Measurements from ENCODE around the gene NAA60.

Gene NAA60

DNA sequence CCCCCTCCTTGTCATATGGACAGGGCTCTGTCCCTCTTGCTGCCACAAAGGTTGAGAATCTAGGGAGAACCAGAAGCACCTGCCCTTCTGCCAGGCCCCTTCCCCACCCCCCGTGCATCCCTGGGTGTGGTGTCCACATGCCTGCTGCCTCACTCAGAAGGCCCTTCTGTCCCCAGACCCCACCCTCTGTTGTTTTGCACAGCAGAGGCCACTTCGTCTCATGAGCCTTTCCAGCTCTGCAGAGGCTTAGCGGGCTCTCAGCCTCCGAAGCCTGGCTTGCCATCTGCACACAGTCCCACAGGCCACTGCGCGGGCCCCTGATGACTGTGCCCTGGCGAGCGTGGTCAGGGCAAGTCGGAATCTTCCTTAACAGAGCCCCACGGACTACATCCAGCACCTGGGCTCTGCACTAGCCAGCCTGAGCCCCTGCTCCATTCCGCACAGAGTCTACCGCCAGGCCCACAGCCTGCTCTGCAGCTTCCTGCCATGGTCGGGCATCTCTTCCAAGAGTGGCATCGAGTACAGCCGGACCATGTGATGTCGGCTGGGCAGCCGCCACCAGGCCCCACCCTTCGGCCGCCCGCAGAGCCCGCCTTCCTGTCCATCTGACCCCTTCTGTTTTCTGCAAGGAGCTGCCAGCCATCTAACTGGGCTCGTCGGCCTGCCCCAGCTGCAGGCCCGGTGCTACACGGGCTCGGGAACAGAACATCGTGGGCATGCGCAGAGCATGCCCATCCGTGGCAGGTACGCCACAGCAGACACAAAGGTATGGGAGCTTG, 41.0 kb downstream of the NAA60 start:
- TF ChIP-seq, protein P1, sequence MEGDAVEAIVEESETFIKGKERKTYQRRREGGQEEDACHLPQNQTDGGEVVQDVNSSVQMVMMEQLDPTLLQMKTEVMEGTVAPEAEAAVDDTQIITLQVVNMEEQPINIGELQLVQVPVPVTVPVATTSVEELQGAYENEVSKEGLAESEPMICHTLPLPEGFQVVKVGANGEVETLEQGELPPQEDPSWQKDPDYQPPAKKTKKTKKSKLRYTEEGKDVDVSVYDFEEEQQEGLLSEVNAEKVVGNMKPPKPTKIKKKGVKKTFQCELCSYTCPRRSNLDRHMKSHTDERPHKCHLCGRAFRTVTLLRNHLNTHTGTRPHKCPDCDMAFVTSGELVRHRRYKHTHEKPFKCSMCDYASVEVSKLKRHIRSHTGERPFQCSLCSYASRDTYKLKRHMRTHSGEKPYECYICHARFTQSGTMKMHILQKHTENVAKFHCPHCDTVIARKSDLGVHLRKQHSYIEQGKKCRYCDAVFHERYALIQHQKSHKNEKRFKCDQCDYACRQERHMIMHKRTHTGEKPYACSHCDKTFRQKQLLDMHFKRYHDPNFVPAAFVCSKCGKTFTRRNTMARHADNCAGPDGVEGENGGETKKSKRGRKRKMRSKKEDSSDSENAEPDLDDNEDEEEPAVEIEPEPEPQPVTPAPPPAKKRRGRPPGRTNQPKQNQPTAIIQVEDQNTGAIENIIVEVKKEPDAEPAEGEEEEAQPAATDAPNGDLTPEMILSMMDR (IDR thresholded peaks at IDR 0.05; ENCODE audit: low read depth, low read length, missing control alignments) = no peak
- H3K27ac ChIP-seq = no peak overlapping the region
- in situ Hi-C loops (cut with HindIII; ENCODE audit: low pct_ligation_motif_present, low sequenced_read_pairs) = no loop called here
- no peak for DNase-seq
- no peaks in the 10 kb centered on the region for H3K27me3 ChIP-seq (replicated peaks)
- no peak overlapping the region for H3K4me3 ChIP-seq (ENCODE audit: low read depth, low read length)
- H3K36me3 ChIP-seq (replicated peaks) = peaks cover 46% of the 10 kb centered on the region

DNA sequence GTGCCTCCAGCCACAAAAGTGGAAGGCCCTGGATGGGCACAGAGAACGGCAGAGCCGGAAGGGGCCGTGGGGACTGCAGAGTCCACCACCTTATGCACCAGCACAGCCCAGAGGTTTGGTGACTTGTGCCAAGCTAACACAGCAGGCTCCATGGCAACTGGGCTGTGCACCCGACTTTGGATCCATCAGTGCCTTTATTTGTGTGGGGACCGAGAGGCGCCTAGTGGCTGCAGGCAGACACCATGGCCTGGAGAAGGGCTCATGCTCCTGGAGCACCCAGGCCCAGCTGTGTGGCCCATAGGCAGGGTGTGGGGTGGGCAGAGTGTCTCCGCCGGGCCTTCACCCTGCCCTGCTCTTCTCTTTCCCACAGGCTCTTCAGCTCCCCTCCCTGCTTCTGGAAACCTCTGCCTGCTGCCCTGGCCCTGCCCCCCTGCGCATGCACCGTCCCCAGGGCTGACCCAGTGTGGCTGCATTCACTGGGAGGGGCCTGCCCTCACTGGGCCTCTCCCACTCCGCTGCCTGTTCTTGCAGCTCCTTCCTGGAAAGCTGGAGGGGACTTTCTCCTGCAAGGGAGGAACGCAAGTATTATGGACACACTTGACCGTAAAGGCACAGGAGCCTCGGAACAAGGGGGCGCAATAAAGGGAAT, 41.7 kb downstream of the NAA60 start:
- Histone ChIP-seq H3K27me3 (replicated peaks) (no peaks in the 10 kb centered on the region), H3K27ac (no peak overlapping the region), H3K4me3 (ENCODE audit: low read depth, low read length) (no peak overlapping the region), H3K36me3 (replicated peaks) (peaks cover 43% of the 10 kb centered on the region)
- TF ChIP-seq, protein P1 (IDR thresholded peaks at IDR 0.05; ENCODE audit: low read depth, low read length, missing control alignments) = no peak
- in situ Hi-C loops (cut with HindIII; ENCODE audit: low pct_ligation_motif_present, low sequenced_read_pairs) = no loop called here
- no peak for DNase-seq

DNA sequence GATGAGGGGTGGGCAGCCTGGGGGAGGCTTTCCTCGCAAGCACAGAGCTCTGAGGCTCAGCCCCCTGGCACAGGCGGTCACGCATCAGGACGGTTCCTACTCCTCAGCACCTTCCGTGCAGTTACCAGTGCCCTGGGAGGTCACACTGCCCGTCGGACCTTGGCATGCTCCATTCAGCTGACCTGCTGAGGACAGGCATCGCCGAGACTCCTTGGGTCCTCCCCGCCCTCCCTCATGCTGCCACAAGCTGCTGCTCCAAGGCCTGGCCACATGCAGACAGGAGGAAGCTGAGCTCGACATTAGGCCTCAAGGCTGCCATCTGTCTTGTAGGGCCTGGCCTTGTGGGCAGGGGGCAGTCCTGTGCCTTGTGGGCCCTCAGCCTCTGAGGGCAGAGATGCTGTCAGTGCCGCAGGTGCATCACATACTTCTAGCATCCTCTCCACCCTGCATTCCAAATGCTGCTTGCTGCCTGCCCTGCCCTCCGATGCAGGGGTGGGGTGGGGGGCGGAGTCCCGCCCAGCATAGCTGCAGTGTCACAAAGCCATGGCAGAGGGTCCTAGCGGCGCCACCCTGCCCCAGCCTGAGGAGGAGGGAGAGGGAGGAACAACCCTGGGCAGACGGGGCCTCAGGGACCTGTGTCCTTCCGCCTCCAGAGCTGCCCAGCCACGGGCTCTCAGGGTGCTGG, 42.5 kb downstream of the NAA60 start:
- no peaks in the 10 kb centered on the region for H3K27me3 ChIP-seq (replicated peaks)
- TF ChIP-seq, protein P1 (IDR thresholded peaks at IDR 0.05; ENCODE audit: low read depth, low read length, missing control alignments) = no peak
- peaks cover 43% of the 10 kb centered on the region for H3K36me3 ChIP-seq (replicated peaks)
- no peak overlapping the region for H3K4me3 ChIP-seq (ENCODE audit: low read depth, low read length)
- in situ Hi-C loops (cut with HindIII; ENCODE audit: low pct_ligation_motif_present, low sequenced_read_pairs) = no loop called here
- DNase-seq = no peak
- no peak overlapping the region for H3K27ac ChIP-seq

DNA sequence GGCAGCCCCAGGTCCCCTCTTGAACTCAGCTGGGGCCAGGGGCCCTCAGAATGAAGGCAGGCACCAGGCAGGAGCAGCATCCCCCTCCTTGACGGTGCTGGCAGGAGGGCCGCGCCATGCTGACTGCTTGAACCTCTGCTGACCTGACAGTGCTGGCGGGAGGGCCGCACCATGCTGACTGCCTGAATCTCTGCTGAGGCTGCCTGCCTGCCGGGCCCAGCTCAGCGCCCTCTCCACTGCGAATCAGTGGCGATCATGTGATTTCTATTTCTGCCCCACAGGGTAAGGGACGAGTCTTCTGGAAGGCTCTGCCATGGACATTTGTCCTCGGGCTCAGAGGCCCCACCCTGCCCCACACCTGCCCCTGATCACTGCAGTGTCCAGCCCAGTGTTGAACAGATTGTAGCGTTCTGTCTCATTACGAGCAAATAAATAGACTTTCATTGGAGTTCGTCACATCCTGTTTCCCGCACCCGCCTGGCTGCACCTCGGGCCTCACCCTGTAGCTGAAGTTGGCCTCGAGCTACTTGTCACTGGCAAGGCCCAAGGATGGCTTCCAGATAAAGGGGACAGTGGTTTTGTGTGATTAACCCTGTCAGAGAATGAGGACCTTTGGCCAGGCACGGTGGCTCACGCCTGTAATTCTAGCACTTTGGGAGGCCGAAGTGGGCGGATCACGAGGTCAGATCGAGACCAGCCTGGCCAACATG, 43.2 kb downstream of the NAA60 start:
- Histone ChIP-seq H3K36me3 (replicated peaks) (peaks cover 40% of the 10 kb centered on the region), H3K4me3 (ENCODE audit: low read depth, low read length) (no peak overlapping the region), H3K27ac (no peak overlapping the region), H3K27me3 (replicated peaks) (no peaks in the 10 kb centered on the region)
- TF ChIP-seq, protein P1 (IDR thresholded peaks at IDR 0.05; ENCODE audit: low read depth, low read length, missing control alignments) = no peak
- DNase-seq = no peak
- in situ Hi-C loops (cut with HindIII; ENCODE audit: low pct_ligation_motif_present, low sequenced_read_pairs) = no loop called here

DNA sequence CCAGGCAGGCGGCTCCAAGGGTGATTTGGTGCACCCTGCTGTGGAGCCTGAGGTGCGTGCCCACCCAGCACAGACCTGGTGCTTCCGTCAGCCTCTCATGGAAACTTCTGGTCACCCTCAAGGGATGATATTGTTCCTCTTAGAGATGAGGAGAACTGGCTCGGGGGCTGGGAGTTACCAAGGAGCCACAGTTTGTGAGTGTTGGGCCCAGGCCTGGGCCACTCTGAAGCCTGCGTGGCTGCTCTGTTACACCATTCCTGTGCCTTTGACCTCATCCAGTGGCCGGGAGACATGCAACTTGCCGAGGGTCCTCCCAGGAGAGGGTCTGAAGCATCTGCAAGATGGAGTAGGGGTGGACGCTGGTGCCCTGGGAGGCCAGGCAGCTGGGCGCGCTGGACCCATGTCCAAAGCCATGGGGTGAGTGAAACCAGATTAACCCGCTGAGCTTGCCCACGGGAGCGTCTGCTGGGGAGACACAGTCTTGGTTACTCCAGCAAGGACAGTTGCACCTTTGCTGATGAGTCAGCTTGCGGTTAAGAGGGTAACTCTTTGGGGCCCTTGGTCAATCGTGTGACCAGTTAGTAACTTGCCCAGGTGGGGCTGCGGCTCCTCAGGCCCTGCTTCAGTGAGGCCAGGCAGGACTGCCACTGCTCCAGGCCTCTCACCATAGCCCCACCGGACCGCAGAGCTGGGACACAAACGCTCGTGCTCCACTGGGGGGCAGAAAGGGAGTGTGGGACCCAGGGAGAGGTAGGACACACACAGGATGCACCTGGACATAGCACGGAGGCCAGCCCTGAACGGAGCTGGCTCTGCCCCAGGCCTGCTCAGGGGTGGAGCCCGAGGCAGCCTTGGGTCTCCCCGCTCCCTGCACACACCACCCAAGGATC, 44.3 kb downstream of the NAA60 start:
- Histone ChIP-seq H3K36me3 (replicated peaks) (peaks cover 32% of the 10 kb centered on the region), H3K27me3 (replicated peaks) (no peaks in the 10 kb centered on the region), H3K4me3 (ENCODE audit: low read depth, low read length) (no peak overlapping the region), H3K27ac (no peak overlapping the region)
- TF ChIP-seq, protein P1 (IDR thresholded peaks at IDR 0.05; ENCODE audit: low read depth, low read length, missing control alignments) = no peak
- in situ Hi-C loops (cut with HindIII; ENCODE audit: low pct_ligation_motif_present, low sequenced_read_pairs) = no loop called here
- no peak for DNase-seq
